A549 treated with CpdA at 1 μM for 4 hours (cell line): Measurements from ENCODE around the gene FANCD2OS. TPM values are rescaled to one million over a fixed set of nuclear protein-coding genes. Genes with fewer than 3 reads are reported as not detected.

ENCODE experiments used
- total RNA-seq: library from RNA; stranded (reverse); fragments of 200-300 nt; extraction: Qiagen RNA extraction; gene quantifications from 5 replicates; pipeline ENCODE4 v1.2.3, GENCODE V29; 2022; ENCODE audit warnings: low read depth

FANCD2OS gene
- not detected in 5 replicates for total RNA-seq

GRCh38 chr3:10108091-10108490 is at the start of gene FANCD2OS:
TSS of gene FANCD2OS (minus strand) at chr3:10108255. CDS start at chr3:10104774, 3,481 bp downstream.

DNA sequence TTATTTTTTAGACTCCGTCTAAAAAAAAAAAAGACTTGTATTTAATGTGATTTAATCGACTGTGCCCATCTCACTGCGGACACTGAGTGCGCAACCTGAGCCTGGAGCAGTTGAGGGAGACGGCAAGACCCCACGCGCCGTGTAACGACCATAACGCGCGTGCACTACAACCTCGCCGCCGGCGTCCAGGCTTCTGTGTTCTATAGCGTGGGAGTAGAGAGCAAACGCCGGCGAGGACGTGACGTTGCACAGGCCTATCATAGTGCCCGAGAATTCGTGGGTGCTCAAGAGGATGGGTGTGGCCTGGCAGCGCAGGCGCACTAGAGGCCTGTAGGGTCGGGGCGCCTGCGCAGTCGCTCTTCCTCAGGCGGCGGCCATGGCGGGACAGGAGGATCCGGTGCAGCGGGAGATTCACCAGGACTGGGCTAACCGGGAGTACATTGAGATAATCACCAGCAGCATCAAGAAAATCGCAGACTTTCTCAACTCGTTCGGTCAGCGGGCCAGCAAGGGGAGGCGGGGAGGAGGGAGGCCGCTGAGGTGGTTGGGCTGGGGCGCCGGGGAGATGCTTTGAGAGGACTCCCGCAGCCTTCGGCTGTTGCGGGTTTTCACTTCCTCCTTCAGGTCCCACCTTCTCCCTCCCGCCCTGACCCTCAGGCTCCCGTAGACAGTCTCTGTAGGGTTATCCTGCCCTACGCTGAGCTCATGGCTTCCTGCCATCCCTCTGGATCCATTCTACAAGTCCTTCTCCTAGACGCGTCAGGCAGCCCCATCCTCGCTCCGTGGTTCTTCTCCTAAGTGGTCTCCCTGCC is 7.5 kb upstream of the FANCD2OS start, which contains the start of gene BRK1:
BRK1 (plus strand) TSS at position 350 of the 812 bp plus-strand sequence; CDS start at position 377, 27 bp downstream.

Other genes starting within 250 kb of the FANCD2OS start
- 1.6 to 3.0 TPM (median 2.6 TPM) in 5 replicates for gene CIDEC, start 228.0 kb downstream of the FANCD2OS start, total RNA-seq
- gene JAGN1, start 217.6 kb downstream of the FANCD2OS start, total RNA-seq, result 50.9 to 72.3 TPM (median 67.1 TPM) in 5 replicates
- gene IL17RE, start 205.4 kb downstream of the FANCD2OS start, total RNA-seq, result 0.87 to 1.3 TPM (median 1.0 TPM) in 5 replicates
- gene IL17RC, start 191.2 kb downstream of the FANCD2OS start, total RNA-seq, result 12.1 to 14.7 TPM (median 13.1 TPM) in 5 replicates
- 10.8 to 13.6 TPM (median 12.8 TPM) in 5 replicates for gene CRELD1, start 174.4 kb downstream of the FANCD2OS start, total RNA-seq
- 0.72 to 1.5 TPM (median 1.4 TPM) in 5 replicates for gene PRRT3, start 155.8 kb downstream of the FANCD2OS start, total RNA-seq
- 117 to 135 TPM (median 127 TPM) in 5 replicates for gene EMC3, start 121.4 kb downstream of the FANCD2OS start, total RNA-seq
- gene FANCD2, start 81.8 kb downstream of the FANCD2OS start, total RNA-seq, result 17.5 to 26.0 TPM (median 19.9 TPM) in 5 replicates
- 169 to 187 TPM (median 179 TPM) in 5 replicates for gene BRK1, start 7.4 kb upstream of the FANCD2OS start, total RNA-seq
- gene VHL, start 33.5 kb upstream of the FANCD2OS start, total RNA-seq, result 31.9 to 33.2 TPM (median 33.0 TPM) in 5 replicates
- 23.0 to 31.6 TPM (median 25.3 TPM) in 5 replicates for gene IRAK2, start 56.7 kb upstream of the FANCD2OS start, total RNA-seq
- gene TATDN2, start 140.2 kb upstream of the FANCD2OS start, total RNA-seq, result 35.2 to 39.0 TPM (median 38.5 TPM) in 5 replicates
- gene GHRL, start 184.7 kb upstream of the FANCD2OS start, total RNA-seq, result not detected in 5 replicates
- 184 to 212 TPM (median 210 TPM) in 5 replicates for gene SEC13, start 212.9 kb upstream of the FANCD2OS start, total RNA-seq